ENCODE results near the gene LTK.

GRCh38 chr15:41487802-41488201 is 25.8 kb downstream of the LTK start:
- TF ChIP-seq, protein P1, sequence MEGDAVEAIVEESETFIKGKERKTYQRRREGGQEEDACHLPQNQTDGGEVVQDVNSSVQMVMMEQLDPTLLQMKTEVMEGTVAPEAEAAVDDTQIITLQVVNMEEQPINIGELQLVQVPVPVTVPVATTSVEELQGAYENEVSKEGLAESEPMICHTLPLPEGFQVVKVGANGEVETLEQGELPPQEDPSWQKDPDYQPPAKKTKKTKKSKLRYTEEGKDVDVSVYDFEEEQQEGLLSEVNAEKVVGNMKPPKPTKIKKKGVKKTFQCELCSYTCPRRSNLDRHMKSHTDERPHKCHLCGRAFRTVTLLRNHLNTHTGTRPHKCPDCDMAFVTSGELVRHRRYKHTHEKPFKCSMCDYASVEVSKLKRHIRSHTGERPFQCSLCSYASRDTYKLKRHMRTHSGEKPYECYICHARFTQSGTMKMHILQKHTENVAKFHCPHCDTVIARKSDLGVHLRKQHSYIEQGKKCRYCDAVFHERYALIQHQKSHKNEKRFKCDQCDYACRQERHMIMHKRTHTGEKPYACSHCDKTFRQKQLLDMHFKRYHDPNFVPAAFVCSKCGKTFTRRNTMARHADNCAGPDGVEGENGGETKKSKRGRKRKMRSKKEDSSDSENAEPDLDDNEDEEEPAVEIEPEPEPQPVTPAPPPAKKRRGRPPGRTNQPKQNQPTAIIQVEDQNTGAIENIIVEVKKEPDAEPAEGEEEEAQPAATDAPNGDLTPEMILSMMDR (conservative IDR thresholded peaks at IDR 0.05; ENCODE audit: low read depth in 2 of 2), result no peak
- TF ChIP-seq EZH2 (IDR thresholded peaks at IDR 0.05; ENCODE audit: low read depth, unreplicated experiment), result no peak
- no peak for TF ChIP-seq JUNB (IDR thresholded peaks at IDR 0.05; ENCODE audit: unreplicated experiment)
- no peak for TF ChIP-seq POLR2AphosphoS5 (IDR thresholded peaks at IDR 0.05; ENCODE audit: low read depth)
- TF ChIP-seq CREB1 (CRISPR knock-in tag; IDR thresholded peaks at IDR 0.05; ENCODE audit: low read depth), result no peak
- TF ChIP-seq EZH2phosphoT487 (IDR thresholded peaks at IDR 0.05; ENCODE audit: unreplicated experiment), result no peak
- TF ChIP-seq REST (IDR thresholded peaks at IDR 0.05; ENCODE audit: unreplicated experiment), result no peak
- TF ChIP-seq ZNF114 (CRISPR knock-in tag; IDR thresholded peaks at IDR 0.05), result no peak
- TF ChIP-seq, protein P2, sequence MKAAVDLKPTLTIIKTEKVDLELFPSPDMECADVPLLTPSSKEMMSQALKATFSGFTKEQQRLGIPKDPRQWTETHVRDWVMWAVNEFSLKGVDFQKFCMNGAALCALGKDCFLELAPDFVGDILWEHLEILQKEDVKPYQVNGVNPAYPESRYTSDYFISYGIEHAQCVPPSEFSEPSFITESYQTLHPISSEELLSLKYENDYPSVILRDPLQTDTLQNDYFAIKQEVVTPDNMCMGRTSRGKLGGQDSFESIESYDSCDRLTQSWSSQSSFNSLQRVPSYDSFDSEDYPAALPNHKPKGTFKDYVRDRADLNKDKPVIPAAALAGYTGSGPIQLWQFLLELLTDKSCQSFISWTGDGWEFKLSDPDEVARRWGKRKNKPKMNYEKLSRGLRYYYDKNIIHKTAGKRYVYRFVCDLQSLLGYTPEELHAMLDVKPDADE (IDR thresholded peaks at IDR 0.05), result no peak
- TF ChIP-seq ZNF462 (CRISPR knock-in tag; IDR thresholded peaks at IDR 0.05), result no peak
